Caki2 (cell line): ENCODE measurements around the gene IFITM2. TPM values are rescaled to one million over a fixed set of nuclear protein-coding genes. Genes with fewer than 3 reads are reported as not detected.

Source experiments
- DNase-seq: peaks from one replicate; pipeline ENCODE4 v3.0.0-alpha.2; 2015; ENCODE audit warnings: low read depth
- in situ Hi-C: cut with HindIII; loops from 2 replicates; pipeline ENCODE4 v1.10.0; 2016; ENCODE audit warnings: low sequenced_read_pairs, low pct_unique_long_range_greater_than_20kb, mixed read lengths
- total RNA-seq: library from RNA; depleted of rRNA; stranded (reverse); fragments of >200 nt; shearing (Covaris generic); gene quantifications from 2 replicates; pipeline ENCODE4 v1.2.3, GENCODE V29; 2014; ENCODE audit warnings: low replicate concordance

IFITM2 gene
- total RNA-seq, 1 experiment from 2014 or later = not detected

DNA sequence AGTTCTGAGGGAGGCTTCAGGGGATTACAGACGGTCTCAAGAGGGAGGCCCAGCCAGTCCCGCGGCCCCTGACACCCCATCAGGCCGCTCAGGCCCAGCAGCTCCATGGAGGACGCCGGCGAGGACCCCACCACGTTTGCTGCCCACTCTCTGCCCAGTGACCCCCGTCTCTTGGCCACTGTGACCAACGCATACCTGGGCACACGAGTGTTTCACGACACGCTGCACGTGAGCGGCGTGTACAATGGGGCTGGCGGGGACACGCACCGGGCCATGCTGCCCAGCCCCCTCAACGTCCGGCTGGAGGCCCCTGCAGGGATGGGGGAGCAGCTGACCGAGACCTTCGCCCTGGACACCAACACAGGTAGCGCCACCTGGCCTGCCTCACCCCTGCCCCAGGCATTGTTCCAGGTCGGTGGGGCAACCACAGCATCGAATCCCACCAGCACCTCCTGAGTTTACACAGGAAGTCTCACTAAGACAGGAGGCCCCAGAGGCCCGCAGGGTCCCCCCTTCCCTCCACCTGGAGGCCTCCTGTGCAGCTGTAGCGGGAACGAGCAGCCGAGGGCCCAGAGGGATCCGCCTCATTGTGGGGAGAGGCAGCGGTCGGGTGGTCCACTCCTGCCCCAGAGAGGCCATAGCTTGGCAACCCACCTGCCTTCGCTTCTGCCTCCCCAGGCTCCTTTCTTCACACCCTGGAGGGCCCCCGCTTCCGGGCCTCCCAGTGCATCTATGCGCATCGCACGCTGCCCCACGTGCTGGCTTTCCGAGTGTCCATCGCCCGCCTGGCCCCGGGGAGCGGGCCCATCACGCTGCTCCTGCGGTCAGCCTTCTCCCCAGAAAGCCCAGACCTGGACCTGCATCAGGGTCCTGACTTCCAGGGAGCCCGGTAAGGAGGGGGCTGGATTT lies 17.6 kb upstream of the IFITM2 start:
- in situ Hi-C loops = no loop called here
- DNase-seq = no peak

GRCh38 chr11:290621-291231 lies 16.9 kb upstream of the IFITM2 start:
- DNase-seq = no peak
- in situ Hi-C loops = no loop called here

DNA sequence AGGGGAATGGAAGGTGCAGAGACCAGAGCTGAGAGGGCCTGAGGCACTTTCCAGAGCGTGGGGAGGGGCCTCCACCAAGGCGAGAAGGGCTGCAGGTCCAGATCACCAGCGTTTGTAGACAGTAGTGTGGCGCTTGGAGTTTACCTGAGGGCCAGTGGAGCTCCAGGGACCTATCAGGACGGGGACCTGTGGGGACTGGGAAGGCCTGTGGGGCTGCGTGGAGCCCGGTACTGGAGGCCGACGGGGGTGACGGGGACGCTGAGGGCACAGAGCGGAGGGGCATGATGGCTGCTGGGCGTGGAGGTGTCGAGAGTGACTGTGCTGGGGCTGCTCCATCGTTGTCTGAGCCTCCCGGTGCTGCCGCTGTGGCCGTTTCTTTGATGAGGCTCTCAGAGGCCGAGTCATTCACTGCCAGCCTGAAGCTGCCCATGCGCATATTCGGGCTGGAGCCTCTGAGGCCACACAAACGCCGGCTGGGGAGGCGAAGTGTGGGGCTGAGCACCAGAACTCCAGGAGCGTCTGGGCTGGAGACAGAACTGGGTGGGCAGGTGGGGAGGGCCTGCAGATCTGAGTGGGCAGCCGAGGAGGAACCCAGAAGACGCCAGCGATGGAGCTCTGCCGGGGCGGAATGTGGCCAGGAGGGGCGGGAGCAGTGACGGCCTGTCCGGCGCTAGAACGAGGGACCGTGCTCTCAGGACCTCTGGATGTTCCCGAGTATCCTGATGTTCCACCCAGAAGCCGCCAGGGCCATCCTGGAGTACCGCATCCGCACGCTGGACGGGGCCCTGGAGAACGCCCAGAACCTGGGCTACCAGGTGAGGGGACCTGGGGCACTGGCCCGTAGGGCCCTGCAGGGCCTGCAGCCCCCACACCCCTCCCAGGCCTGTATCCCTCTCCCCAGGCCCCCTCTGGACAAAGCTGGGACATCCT lies 16.1 kb upstream of the IFITM2 start:
- DNase-seq = no peak
- in situ Hi-C loops = no loop called here

DNA sequence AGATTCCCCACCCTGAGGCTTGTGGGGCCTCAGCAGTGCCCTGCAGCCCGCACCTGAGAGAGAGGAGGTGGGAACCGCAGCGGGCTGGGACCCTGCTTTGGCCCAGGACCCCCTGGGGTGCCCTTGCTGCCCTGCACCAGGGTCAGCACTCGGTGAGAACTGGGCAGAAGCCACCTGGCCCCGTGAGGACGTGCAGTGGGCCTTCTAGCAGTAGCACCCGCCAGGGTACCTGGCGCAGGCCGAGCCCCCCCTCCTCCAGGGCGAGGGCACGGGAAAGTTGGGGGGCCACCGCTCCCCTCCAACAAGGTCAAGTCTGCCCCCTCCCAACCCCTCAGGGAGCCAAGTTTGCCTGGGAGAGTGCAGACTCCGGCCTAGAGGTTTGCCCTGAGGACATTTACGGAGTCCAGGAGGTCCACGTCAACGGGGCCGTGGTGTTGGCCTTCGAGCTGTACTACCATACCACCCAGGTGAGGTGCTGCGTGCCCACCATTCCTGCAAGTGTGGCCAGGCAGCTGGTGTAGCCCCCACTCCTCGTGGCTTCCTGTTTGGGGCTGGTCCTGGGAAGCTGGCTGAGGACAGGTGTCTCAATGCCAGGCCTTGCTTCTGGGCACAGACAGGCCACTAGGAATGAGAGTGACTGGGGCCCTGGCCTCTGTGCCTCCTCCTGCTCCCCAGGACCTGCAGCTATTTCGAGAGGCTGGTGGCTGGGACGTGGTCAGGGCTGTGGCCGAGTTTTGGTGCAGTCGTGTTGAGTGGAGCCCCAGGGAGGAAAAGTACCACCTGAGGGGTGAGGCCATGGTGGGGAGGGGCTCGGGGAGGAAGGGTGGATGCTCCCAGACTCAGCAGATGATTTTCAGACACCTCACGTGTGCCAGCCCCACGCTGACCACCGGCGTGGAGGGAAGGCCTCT lies 15.2 kb upstream of the IFITM2 start:
- no peak for DNase-seq
- in situ Hi-C loops = no loop called here

DNA sequence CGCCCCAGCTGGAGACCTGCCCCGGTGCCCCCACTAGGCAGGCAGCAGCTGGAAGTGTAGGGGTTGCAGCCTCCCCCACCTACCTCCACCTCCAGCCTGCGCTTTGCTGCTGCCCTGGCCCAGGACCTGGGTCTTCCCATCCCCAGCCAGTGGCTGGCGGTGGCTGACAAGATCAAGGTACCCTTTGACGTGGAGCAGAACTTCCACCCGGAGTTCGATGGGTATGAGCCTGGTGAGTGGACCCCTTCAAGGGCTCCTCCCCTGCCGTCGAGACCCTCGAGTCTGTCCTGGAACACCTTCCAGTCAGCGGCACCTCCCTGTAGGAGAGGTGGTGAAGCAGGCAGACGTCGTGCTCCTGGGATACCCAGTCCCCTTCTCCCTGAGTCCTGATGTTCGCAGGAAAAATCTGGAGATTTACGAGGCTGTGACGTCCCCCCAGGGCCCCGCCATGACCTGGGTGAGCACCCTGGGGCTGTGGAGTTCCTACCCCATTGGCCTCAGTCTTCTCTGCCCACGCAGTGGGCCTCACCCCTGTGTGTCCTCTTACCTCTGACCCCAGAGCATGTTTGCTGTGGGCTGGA lies 14.3 kb upstream of the IFITM2 start:
- DNase-seq = no peak
- in situ Hi-C loops = no loop called here

GRCh38 chr11:293852-294661 lies 13.6 kb upstream of the IFITM2 start:
- in situ Hi-C loops = no loop called here
- no peak for DNase-seq

DNA sequence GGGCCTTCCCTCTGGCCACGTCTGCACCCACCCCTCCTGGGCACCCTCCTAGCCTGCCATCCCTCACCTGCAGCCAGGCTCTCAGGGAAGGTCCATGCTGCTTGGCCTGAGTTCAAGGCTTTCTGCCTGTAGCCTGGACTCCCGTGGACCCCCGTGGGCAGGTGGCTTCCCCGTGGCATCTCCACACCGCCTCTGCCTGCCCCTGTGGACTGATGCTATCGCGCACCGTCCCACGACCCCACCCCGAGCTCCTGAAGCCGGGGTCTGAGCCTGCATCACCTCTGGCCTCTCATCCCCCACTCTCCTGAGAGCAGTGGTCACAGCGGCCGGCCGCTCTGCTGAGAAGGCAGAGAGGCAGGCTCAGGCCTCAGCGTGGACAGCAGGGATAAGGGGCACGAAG lies 12.8 kb upstream of the IFITM2 start:
- DNase-seq = no peak
- in situ Hi-C loops = no loop called here

- in situ Hi-C loops = no loop called here
Measured at GRCh38 chr11:295351-296170, 12.1 kb upstream of the IFITM2 start.

DNA sequence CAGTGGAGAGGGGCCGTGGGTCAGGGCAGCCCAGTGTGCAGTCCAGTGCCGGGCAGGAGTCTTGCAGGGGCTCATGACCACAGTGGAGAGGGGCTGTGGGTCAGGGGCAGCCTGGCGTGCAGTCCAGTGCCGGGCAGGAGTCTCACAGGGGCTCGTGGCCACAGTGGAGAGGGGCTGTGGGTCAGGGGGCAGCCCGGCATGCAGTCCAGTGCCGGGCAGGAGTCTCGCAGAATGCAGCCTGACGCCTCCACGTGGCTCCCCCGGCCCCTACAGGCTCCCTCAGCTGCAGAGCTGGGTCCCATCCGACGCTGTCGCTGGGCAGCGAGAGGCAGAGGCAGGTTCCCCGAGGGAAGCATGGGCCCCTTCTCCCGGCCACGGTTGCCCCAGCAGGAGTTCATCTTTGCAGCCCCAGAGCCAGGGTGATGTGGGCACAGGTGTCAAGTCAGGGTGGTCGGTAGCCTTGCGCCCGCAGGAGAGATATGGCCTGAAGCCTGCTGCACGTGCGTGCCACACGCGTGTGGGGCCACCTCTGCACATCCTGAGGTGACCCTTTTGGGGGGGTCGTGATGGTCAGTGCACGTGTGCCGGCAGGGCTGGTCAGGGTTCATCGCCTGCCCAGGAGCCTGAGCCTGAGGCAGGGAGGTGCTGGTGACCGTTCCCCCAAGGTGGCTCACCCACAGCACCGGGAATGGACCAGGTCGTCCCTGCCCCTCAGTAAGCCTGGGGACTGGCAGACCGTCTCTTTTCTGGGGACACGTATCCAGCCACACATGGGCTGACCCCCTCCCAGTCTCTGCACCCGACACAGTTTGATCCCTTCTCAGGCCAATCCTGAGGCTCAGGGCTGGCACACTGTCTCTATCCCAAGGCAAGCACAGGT lies 11.2 kb upstream of the IFITM2 start:
- in situ Hi-C loops = no loop called here
- no peak for DNase-seq

More at GRCh38 chr11:295351-296170, 12.1 kb upstream of the IFITM2 start:
- no peak for DNase-seq

DNA sequence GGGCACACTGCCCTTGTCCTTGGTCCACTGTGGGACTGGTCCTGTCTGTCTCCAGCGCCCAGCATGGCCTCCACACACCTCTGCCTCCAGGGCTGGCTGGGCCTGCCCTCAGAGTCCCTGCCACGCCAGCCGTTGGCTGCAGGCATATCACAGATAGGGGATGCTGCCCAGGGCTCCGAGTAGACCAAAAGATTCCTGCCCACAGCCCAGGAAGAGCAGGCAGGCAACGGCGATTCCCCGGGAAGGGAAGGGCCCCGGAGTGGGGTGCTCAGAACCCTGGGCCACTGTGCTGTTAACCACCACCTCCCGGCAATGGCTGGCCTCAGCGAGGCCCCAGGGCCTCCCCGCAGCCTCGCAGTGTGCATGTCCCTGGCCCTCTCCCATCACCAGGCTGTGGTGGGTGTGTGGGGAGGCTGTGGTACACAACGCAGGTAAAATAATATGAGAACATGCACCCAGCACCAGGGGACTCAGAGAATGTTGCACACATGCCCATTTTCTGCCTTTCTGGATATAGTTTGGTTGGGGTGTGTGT lies 10.5 kb upstream of the IFITM2 start:
- no peak for DNase-seq
- in situ Hi-C loops = no loop called here

GRCh38 chr11:297586-298405 lies 9.8 kb upstream of the IFITM2 start:
- DNase-seq = no peak
- in situ Hi-C loops = no loop called here

DNA sequence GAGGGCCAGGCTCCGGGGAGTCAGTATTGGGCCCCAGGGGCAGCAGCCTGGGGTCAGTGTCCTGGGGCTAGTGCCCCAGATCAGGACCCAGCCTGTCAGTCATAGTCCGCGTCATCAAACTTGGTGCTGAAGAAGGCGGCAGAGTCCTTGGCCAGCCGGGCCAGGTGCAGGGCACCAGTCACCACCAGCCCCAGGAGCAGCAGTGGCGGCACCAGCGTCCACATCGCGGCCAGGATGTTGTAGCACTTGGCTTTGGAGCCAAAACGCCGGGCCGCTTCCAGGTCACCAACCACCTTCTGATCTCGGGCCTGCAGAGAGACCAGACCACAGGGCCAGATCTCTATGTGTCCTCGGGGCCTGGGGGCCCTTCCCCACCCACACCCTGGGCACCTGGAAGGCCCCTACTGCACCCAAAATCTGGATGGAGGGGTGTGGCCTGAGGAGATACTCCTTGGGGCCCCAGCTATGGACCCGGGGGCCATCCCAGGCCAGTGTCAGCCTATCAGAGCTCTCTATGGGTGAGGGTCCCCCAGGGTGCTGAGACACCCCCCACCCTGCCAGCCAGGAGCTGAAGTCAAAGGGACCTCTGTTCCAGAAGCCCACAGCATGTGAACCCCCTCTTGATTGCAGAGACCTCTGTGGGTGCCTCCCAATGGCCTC lies 9.1 kb upstream of the IFITM2 start:
- DNase-seq = no peak
- in situ Hi-C loops = no loop called here

DNA sequence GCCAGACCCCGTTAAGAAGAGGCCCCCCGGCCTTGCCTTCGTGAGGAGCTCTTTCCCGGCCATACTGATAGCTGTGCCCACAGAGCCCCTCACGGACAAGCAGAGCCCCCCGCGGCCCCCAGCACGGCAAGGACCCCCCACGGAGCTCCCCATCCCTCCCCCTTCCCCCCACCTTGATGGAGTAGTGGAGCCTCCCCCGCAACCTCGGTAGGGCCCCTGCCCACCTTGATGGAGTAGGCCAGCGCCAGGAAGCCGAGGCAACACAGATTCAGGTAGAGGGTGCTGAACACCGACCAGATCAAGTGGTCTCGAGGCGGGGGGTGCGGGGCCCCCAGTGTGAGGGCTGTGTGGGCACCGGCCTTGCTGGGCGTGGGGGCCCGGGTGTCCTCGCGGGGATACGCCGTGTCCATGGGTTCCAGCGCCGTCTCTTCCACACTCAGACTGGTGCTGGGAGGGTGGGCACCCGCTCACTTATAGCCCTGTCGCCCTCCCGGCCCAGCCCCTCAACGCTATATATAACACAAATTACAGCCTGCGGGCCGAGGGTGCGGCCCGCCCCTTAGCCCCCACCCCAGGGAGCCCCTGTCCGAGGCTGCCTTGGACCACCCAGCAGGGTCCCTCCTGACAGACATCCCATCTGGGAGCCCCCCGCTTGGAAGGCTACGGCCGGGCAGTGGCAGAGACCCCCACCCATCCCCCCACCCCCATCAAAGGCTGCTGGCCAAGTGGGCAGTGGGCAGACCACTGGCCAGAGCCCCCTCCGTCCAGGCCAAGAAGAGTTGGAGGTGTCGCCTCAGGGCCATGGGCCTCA lies 8.3 kb upstream of the IFITM2 start, which contains the start of gene IFITM5:
Gene IFITM5 (minus strand): TSS at position 446 of the 811 bp plus-strand sequence. CDS start 36 bp downstream, at position 410.
- no peak for DNase-seq
- in situ Hi-C loops = no loop called here
